Natural killer cell (primary cell): ENCODE results near the gene GALNT17. TPM values are rescaled to one million over a fixed set of nuclear protein-coding genes. Genes with fewer than 3 reads are reported as not detected.

Experiments used
- ATAC-seq, 3 donors: fragments of 150-1000 bp in 2 of 3; fragments of 200-7000 bp in 1 of 3; cut with Tn5 transposase; 1 replicate in 1 of 3; 2 replicates in 2 of 3; pipeline ENCODE4 v1.10.0; 2021; ENCODE audit warnings: mild to moderate bottlenecking in 2 of 3, moderate library complexity in 2 of 3
- DNase-seq, 2 donors: peaks; one replicate each; pipeline versions ENCODE4 v3.0.0 to v3.0.0-alpha.2; 2013 to 2021; ENCODE audit warnings: mixed read lengths in 1 of 2
- H3K27ac ChIP-seq: one replicate; pipeline ENCODE4 v1.5.1; 2013; ENCODE audit warnings: mild to moderate bottlenecking, low read length
- H3K27me3 ChIP-seq: one replicate; pipeline ENCODE4 v1.6.1; 2013; ENCODE audit warnings: low read length; ENCODE audit not compliant: control insufficient read depth, insufficient read depth
- H3K36me3 ChIP-seq: one replicate; pipeline ENCODE4 v1.6.1; 2013; ENCODE audit warnings: low read length; ENCODE audit not compliant: control insufficient read depth, insufficient read depth
- H3K4me1 ChIP-seq: one replicate; pipeline ENCODE4 v1.6.1; 2013; ENCODE audit warnings: low read length; ENCODE audit not compliant: control insufficient read depth, insufficient read depth
- H3K4me3 ChIP-seq: one replicate; pipeline ENCODE4 v1.5.1; 2013; ENCODE audit warnings: low read length
- H3K9me3 ChIP-seq: one replicate; pipeline ENCODE4 v1.6.1; 2013; ENCODE audit warnings: low read length; ENCODE audit not compliant: control insufficient read depth, insufficient read depth
- H3K27ac Mint-ChIP-seq, 2 donors: one replicate each; pipeline ENCODE4 v1.8.0; 2022; ENCODE audit warnings: mild to moderate bottlenecking in 2 of 2, mixed read lengths in 2 of 2, moderate library complexity in 1 of 2
- H3K27me3 Mint-ChIP-seq, 2 donors: one replicate each; pipeline ENCODE4 v1.8.0; 2022; ENCODE audit warnings: low read depth in 2 of 2, mixed read lengths in 2 of 2
- H3K36me3 Mint-ChIP-seq: one replicate; pipeline ENCODE4 v1.8.0; 2022; ENCODE audit warnings: mixed read lengths
- H3K4me1 Mint-ChIP-seq, 2 donors: one replicate each; pipeline ENCODE4 v1.8.0; 2022; ENCODE audit warnings: mixed read lengths in 2 of 2
- H3K4me3 Mint-ChIP-seq: one replicate; pipeline ENCODE4 v1.8.0; 2022; ENCODE audit warnings: mild to moderate bottlenecking, moderate library complexity, mixed read lengths
- H3K9me3 Mint-ChIP-seq, 2 donors: one replicate each; pipeline ENCODE4 v1.8.0; 2022; ENCODE audit warnings: mixed read lengths in 2 of 2
- WGBS: methylation state at CpG from one replicate; pipeline ENCODE4 v1.1.7; 2013; ENCODE audit warnings: missing lambda C conversion rate; ENCODE audit not compliant: insufficient coverage; 5-methylcytosine and 5-hydroxymethylcytosine counted together
- intact Hi-C: fragments of 100-400 bp; cut with micrococcal nuclease; formaldehyde crosslinking; loops from one replicate; pipeline ENCODE4 v1.14.2; 2022
- total RNA-seq, 4 donors: library from RNA; stranded (reverse); fragments of 120-200 nt in 1 of 4; gene quantifications; one replicate each; pipeline versions ENCODE4 v1.2.3 to v1.2.4, GENCODE V29; 2013 to 2022
- TF ChIP-seq, protein P1 (sequence below): fragments of 200-600 bp; IDR thresholded peaks from one replicate; pipeline ENCODE4 v1.8.0; 2022; ENCODE audit warnings: antibody characterized with exemption

The GALNT17 gene
- total RNA-seq, 3 donors from 2014 or later (not counting 1 experiment from before 2014, with no cell fraction given), result not detected

GRCh38 chr7:71173955-71174354, 42.0 kb downstream of the GALNT17 start:
- Histone ChIP-seq H3K9me3 (peaks cover 7% of the 10 kb centered on the region), H3K27ac (no peak overlapping the region), H3K4me1 (no peaks in the 10 kb centered on the region), H3K4me3 (no peak overlapping the region), H3K36me3 (no peaks in the 10 kb centered on the region), H3K27me3 (no peaks in the 10 kb centered on the region)
- Mint-ChIP-seq H3K9me3 (peaks cover 9 to 17% of the 10 kb centered on the region in 2 donors), H3K27ac (no peak overlapping the region), H3K36me3 (no peaks in the 10 kb centered on the region), H3K4me3 (no peak overlapping the region), H3K27me3 (no peaks in the 10 kb centered on the region), H3K4me1 (no peaks in the 10 kb centered on the region)
- DNase-seq, result no peak
- 90% methylated on average over 7 of the region's 7 CpGs for WGBS
- no peak for ATAC-seq
- TF ChIP-seq, protein P1, sequence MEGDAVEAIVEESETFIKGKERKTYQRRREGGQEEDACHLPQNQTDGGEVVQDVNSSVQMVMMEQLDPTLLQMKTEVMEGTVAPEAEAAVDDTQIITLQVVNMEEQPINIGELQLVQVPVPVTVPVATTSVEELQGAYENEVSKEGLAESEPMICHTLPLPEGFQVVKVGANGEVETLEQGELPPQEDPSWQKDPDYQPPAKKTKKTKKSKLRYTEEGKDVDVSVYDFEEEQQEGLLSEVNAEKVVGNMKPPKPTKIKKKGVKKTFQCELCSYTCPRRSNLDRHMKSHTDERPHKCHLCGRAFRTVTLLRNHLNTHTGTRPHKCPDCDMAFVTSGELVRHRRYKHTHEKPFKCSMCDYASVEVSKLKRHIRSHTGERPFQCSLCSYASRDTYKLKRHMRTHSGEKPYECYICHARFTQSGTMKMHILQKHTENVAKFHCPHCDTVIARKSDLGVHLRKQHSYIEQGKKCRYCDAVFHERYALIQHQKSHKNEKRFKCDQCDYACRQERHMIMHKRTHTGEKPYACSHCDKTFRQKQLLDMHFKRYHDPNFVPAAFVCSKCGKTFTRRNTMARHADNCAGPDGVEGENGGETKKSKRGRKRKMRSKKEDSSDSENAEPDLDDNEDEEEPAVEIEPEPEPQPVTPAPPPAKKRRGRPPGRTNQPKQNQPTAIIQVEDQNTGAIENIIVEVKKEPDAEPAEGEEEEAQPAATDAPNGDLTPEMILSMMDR, result no peak
- intact Hi-C loops, result no loop called here

- Histone ChIP-seq H3K36me3 (no peaks in the 10 kb centered on the region), H3K4me1 (no peaks in the 10 kb centered on the region), H3K27me3 (no peaks in the 10 kb centered on the region), H3K4me3 (no peak overlapping the region), H3K27ac (no peak overlapping the region), H3K9me3 (peaks cover 17% of the 10 kb centered on the region)
- WGBS, result 78% methylated on average over 4 of the region's 4 CpGs
- TF ChIP-seq, protein P1, result no peak
- no peaks in the 10 kb centered on the region for H3K27me3 Mint-ChIP-seq
- ATAC-seq (no peak), DNase-seq (no peak)
- H3K9me3 Mint-ChIP-seq, result peaks cover 10 to 26% of the 10 kb centered on the region in 2 donors
- no peak overlapping the region for H3K4me3 Mint-ChIP-seq
- H3K27ac Mint-ChIP-seq, result no peak overlapping the region
- no peaks in the 10 kb centered on the region for H3K4me1 Mint-ChIP-seq
- H3K36me3 Mint-ChIP-seq, result no peaks in the 10 kb centered on the region
- intact Hi-C loops, result no loop called here
Observed at GRCh38 chr7:71182438-71182935, 50.5 kb downstream of the GALNT17 start.

- no peaks in the 10 kb centered on the region for H3K36me3 ChIP-seq
- WGBS, result 90% methylated on average over 5 of the region's 5 CpGs
- H3K27me3 Mint-ChIP-seq, result no peaks in the 10 kb centered on the region
Observed at GRCh38 chr7:71184136-71184535, 52.2 kb downstream of the GALNT17 start.

More at GRCh38 chr7:71184136-71184535, 52.2 kb downstream of the GALNT17 start:
- DNase-seq, result no peak
- H3K27ac ChIP-seq, result no peak overlapping the region
- peaks cover 17% of the 10 kb centered on the region for H3K9me3 ChIP-seq
- Mint-ChIP-seq H3K36me3 (no peaks in the 10 kb centered on the region), H3K4me1 (no peaks in the 10 kb centered on the region), H3K27ac (no peak overlapping the region), H3K9me3 (peaks cover 9 to 22% of the 10 kb centered on the region in 2 donors), H3K4me3 (no peak overlapping the region)
- no peaks in the 10 kb centered on the region for H3K27me3 ChIP-seq
- no peaks in the 10 kb centered on the region for H3K4me1 ChIP-seq
- intact Hi-C loops, result no loop called here
- no peak for ATAC-seq
- H3K4me3 ChIP-seq, result no peak overlapping the region
- TF ChIP-seq, protein P1, result no peak
